ENCODE measurements around the gene CABCOCO1.

CABCOCO1 gene

GRCh38 chr10:61774031-61774430 lies 111.3 kb downstream of the CABCOCO1 start:
- Histone ChIP-seq H3K4me2 (ENCODE audit: insufficient read depth, low read length) (no peak overlapping the region), H3K79me2 (ENCODE audit: insufficient read depth, low read length) (no peaks in the 10 kb centered on the region), H3K27me3 (ENCODE audit: insufficient read depth, low read length, poor library complexity) (no peaks in the 10 kb centered on the region), H3K9ac (ENCODE audit: low read depth, low read length) (no peak overlapping the region), H3K9me3 (ENCODE audit: insufficient read depth, low read length, severe bottlenecking) (no peaks in the 10 kb centered on the region), H3K4me3 (ENCODE audit: low read depth in 1 of 2, low read length in 2 of 2) (no peak overlapping the region), H2AFZ (ENCODE audit: low read depth, low read length) (no peak overlapping the region), H4K20me1 (ENCODE audit: insufficient read depth, low read length) (no peaks in the 10 kb centered on the region), H3K4me1 (ENCODE audit: insufficient read depth, low read length) (no peaks in the 10 kb centered on the region), H3K36me3 (ENCODE audit: insufficient read depth, low read length) (no peaks in the 10 kb centered on the region), H3K27ac (ENCODE audit: low read length) (no peak overlapping the region)
- ATAC-seq (ENCODE audit: insufficient read depth, low read depth), result no peak
- TF ChIP-seq, protein P1, sequence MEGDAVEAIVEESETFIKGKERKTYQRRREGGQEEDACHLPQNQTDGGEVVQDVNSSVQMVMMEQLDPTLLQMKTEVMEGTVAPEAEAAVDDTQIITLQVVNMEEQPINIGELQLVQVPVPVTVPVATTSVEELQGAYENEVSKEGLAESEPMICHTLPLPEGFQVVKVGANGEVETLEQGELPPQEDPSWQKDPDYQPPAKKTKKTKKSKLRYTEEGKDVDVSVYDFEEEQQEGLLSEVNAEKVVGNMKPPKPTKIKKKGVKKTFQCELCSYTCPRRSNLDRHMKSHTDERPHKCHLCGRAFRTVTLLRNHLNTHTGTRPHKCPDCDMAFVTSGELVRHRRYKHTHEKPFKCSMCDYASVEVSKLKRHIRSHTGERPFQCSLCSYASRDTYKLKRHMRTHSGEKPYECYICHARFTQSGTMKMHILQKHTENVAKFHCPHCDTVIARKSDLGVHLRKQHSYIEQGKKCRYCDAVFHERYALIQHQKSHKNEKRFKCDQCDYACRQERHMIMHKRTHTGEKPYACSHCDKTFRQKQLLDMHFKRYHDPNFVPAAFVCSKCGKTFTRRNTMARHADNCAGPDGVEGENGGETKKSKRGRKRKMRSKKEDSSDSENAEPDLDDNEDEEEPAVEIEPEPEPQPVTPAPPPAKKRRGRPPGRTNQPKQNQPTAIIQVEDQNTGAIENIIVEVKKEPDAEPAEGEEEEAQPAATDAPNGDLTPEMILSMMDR (IDR thresholded peaks at IDR 0.05; ENCODE audit: borderline replicate concordance, extremely low read depth, low read length, poor library complexity, severe bottlenecking), result no peak
- no peak for TF ChIP-seq EZH2 (IDR thresholded peaks at IDR 0.05; ENCODE audit: borderline replicate concordance, low read depth, low read length, severe bottlenecking)
- no peak for DNase-seq

GRCh38 chr10:61775111-61775510 lies 112.4 kb downstream of the CABCOCO1 start:
- Histone ChIP-seq H2AFZ (ENCODE audit: low read depth, low read length) (no peak overlapping the region), H3K9me3 (ENCODE audit: insufficient read depth, low read length, severe bottlenecking) (no peaks in the 10 kb centered on the region), H3K36me3 (ENCODE audit: insufficient read depth, low read length) (no peaks in the 10 kb centered on the region), H3K27me3 (ENCODE audit: insufficient read depth, low read length, poor library complexity) (no peaks in the 10 kb centered on the region), H4K20me1 (ENCODE audit: insufficient read depth, low read length) (no peaks in the 10 kb centered on the region), H3K4me3 (ENCODE audit: low read depth in 1 of 2, low read length in 2 of 2) (no peak overlapping the region), H3K27ac (ENCODE audit: low read length) (no peak overlapping the region), H3K9ac (ENCODE audit: low read depth, low read length) (no peak overlapping the region), H3K4me2 (ENCODE audit: insufficient read depth, low read length) (no peak overlapping the region), H3K79me2 (ENCODE audit: insufficient read depth, low read length) (no peaks in the 10 kb centered on the region), H3K4me1 (ENCODE audit: insufficient read depth, low read length) (no peaks in the 10 kb centered on the region)
- TF ChIP-seq, protein P1 (IDR thresholded peaks at IDR 0.05; ENCODE audit: borderline replicate concordance, extremely low read depth, low read length, poor library complexity, severe bottlenecking), result no peak
- TF ChIP-seq EZH2 (IDR thresholded peaks at IDR 0.05; ENCODE audit: borderline replicate concordance, low read depth, low read length, severe bottlenecking), result no peak
- DNase-seq (no peak), ATAC-seq (ENCODE audit: insufficient read depth, low read depth) (no peak)

DNA sequence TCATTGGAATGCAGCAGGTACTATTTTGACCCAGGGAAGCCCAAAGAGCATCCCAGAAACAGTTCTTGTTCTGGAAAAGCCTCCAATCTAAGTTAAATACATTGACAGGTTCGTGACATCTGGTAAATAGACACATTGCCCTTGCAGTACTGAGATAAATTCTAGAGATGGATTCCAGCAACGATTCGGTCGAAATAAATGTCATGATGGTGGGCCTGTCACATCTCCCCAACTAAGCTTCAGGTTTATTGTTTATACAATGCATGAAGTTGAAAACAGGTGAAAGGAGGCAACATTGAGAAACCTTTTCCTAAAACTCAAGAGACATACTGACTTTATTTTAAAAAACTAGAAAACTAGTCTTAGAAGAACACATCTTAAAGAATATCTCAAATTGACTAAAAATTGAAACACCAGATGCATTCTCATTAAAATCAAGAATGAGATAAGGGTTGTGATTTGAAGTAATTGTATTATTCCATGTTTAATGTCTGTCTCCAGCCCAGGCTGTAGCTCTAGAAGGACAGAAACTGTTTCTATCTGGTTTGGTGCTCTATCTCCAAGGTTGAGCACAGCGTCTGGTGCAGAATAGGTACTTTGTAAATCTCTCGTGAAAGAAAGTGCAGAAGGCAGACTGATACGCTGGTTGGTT lies 114.0 kb downstream of the CABCOCO1 start:
- ATAC-seq (ENCODE audit: insufficient read depth, low read depth) (no peak), DNase-seq (no peak)
- no peaks in the 10 kb centered on the region for H3K36me3 ChIP-seq (ENCODE audit: insufficient read depth, low read length)
- H3K4me1 ChIP-seq (ENCODE audit: insufficient read depth, low read length), result no peaks in the 10 kb centered on the region
- no peaks in the 10 kb centered on the region for H4K20me1 ChIP-seq (ENCODE audit: insufficient read depth, low read length)
- H3K4me3 ChIP-seq (ENCODE audit: low read depth in 1 of 2, low read length in 2 of 2), result no peak overlapping the region
- H3K79me2 ChIP-seq (ENCODE audit: insufficient read depth, low read length), result no peaks in the 10 kb centered on the region
- no peak overlapping the region for H3K27ac ChIP-seq (ENCODE audit: low read length)
- no peaks in the 10 kb centered on the region for H3K27me3 ChIP-seq (ENCODE audit: insufficient read depth, low read length, poor library complexity)
- H2AFZ ChIP-seq (ENCODE audit: low read depth, low read length), result no peak overlapping the region
- no peak overlapping the region for H3K9ac ChIP-seq (ENCODE audit: low read depth, low read length)
- TF ChIP-seq, protein P1 (IDR thresholded peaks at IDR 0.05; ENCODE audit: borderline replicate concordance, extremely low read depth, low read length, poor library complexity, severe bottlenecking), result no peak
- TF ChIP-seq EZH2 (IDR thresholded peaks at IDR 0.05; ENCODE audit: borderline replicate concordance, low read depth, low read length, severe bottlenecking), result no peak
- H3K4me2 ChIP-seq (ENCODE audit: insufficient read depth, low read length), result no peak overlapping the region
- no peaks in the 10 kb centered on the region for H3K9me3 ChIP-seq (ENCODE audit: insufficient read depth, low read length, severe bottlenecking)

Data from DND-41 (cell line).